Muscle of leg (tissue), 11 donors: ENCODE results near the gene INPP4B. TPM values are rescaled to one million over a fixed set of nuclear protein-coding genes. Genes with fewer than 3 reads are reported as not detected.
"Not testable (repeated sequence)": the region's sequence is repeated elsewhere in the genome, so short reads cannot be mapped to it uniquely, and the experiment has no call there.

Experiments used
- DNase-seq: peaks from one replicate; pipeline ENCODE4 v3.0.0; 2013
- H3K27ac ChIP-seq: one replicate; pipeline ENCODE4 v1.5.1; 2013; ENCODE audit warnings: mild to moderate bottlenecking, low read length, control low read depth
- H3K27me3 ChIP-seq: one replicate; pipeline ENCODE4 v1.6.1; 2013; ENCODE audit warnings: low read length; ENCODE audit not compliant: control insufficient read depth, insufficient read depth
- H3K36me3 ChIP-seq: one replicate; pipeline ENCODE4 v1.6.1; 2013; ENCODE audit warnings: low read length; ENCODE audit not compliant: control insufficient read depth, insufficient read depth
- H3K4me1 ChIP-seq: one replicate; pipeline ENCODE4 v1.6.1; 2013; ENCODE audit warnings: low read length; ENCODE audit not compliant: control insufficient read depth, insufficient read depth
- H3K4me3 ChIP-seq: one replicate; pipeline ENCODE4 v1.5.1; 2013; ENCODE audit warnings: low read length, control low read depth
- H3K9me3 ChIP-seq: replicated peaks from 2 replicates; pipeline ENCODE4 v1.6.1; 2013; ENCODE audit warnings: low read depth, low read length; ENCODE audit not compliant: control insufficient read depth
- WGBS: methylation state at CpG from one replicate; pipeline ENCODE4 v1.1.5; 2013; ENCODE audit warnings: missing lambda C conversion rate; ENCODE audit not compliant: insufficient coverage; 5-methylcytosine and 5-hydroxymethylcytosine counted together
- polyA plus RNA-seq, 8 donors: library from polyadenylated mRNA; unstranded; fragments of 120-200 nt; gene quantifications; one replicate each; pipeline versions ENCODE4 v1.2.1 to v1.2.3, GENCODE V29; 2013; ENCODE audit warnings: inconsistent platforms in 1 of 8, low replicate concordance in 1 of 8; ENCODE audit not compliant: insufficient read length in 8 of 8, insufficient read depth in 1 of 8
- total RNA-seq: library from RNA; stranded (reverse); fragments of 120-200 nt; gene quantifications from one replicate; pipeline ENCODE4 v1.2.4, GENCODE V29; 2013

INPP4B gene
- total and polyA plus RNA-seq, 9 donors, result 15.7 to 55.1 (median 30.6) TPM

GRCh38 chr4:142083264-142083663, 762.8 kb downstream of the INPP4B start:
- H3K4me1 ChIP-seq, result no peaks in the 10 kb centered on the region
- WGBS, result no CpG with 5 or more reads among the region's 2 CpGs
- H3K4me3 ChIP-seq, result no peak overlapping the region
- peaks cover 3% of the 10 kb centered on the region for H3K36me3 ChIP-seq
- no peak for DNase-seq
- no peak overlapping the region for H3K27ac ChIP-seq
- H3K27me3 ChIP-seq, result no peaks in the 10 kb centered on the region
- no peaks in the 10 kb centered on the region for H3K9me3 ChIP-seq

DNA sequence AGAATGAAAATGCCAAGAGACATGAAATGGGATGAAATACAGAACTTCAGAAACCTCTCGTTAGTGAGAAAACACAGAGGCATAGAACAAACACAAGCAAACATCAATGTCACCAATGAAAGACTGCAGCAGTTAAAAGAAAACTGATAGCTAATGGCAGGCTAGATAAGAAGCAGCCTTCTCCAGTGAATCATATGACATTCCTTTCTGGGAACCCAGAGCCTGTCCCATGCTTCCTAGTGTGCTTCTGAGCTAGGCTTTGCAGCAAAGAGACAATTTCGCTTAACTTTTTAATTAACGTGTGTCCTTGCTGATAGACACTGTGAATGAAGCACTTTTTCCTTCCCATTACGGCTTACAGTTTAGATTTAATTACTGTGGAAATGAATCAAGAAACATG, 765.1 kb downstream of the INPP4B start:
- Histone ChIP-seq H3K9me3 (no peaks in the 10 kb centered on the region), H3K36me3 (peaks cover 3% of the 10 kb centered on the region), H3K4me1 (no peaks in the 10 kb centered on the region), H3K4me3 (no peak overlapping the region), H3K27me3 (no peaks in the 10 kb centered on the region), H3K27ac (no peak overlapping the region)
- WGBS, result no CpG with 5 or more reads among the region's 4 CpGs
- no peak for DNase-seq

DNA sequence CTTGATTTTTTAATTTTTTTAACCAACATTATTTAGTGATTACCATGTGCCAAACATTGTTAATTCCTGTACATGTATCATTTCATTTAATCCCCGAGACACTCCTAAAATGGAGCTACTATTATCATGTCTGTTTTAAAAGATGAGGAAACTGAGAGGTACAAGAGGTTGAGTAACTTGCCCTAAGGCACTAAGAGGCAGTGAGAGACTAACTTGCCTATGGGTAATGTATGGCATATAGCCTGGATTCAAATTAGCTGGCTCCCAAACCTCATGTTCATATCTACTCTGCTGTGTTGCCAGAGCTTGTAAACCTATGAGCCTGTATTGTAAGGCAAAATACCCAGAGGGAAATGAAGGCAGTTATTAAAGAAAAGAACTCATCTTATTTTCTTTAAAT, 766.1 kb downstream of the INPP4B start:
- H3K4me1 ChIP-seq, result no peaks in the 10 kb centered on the region
- no peaks in the 10 kb centered on the region for H3K9me3 ChIP-seq
- no peak for DNase-seq
- no peak overlapping the region for H3K27ac ChIP-seq
- no peaks in the 10 kb centered on the region for H3K36me3 ChIP-seq
- no peak overlapping the region for H3K4me3 ChIP-seq
- no peaks in the 10 kb centered on the region for H3K27me3 ChIP-seq
- no CpG with 5 or more reads among the region's 1 CpG for WGBS

- Histone ChIP-seq H3K27me3 (no peaks in the 10 kb centered on the region), H3K9me3 (no peaks in the 10 kb centered on the region), H3K4me3 (no peak overlapping the region), H3K36me3 (no peaks in the 10 kb centered on the region), H3K27ac (no peak overlapping the region), H3K4me1 (no peaks in the 10 kb centered on the region)
- no CpG with 5 or more reads among the region's 2 CpGs for WGBS
- no peak for DNase-seq
Observed at GRCh38 chr4:142077048-142077447, 769.1 kb downstream of the INPP4B start.

DNA sequence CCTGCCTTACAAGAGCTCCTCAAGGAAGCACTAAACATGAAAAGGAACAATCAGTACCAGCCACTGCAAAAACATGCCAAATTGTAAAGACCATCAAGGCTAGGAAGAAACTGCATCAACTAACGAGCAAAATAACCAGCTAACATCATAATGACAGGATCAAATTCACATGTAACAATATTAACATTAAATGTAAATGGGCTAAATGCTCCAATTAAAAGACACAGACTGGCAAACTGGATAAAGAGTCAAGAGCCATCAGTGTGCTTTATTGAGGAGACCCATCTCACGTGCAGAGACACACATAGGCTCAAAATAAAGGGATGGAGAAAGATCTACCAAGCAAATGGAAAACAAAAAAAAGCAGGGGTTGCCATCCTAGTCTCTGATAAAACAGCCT, 777.8 kb downstream of the INPP4B start:
- H3K9me3 ChIP-seq, H3K4me3 ChIP-seq, DNase-seq, H3K27me3 ChIP-seq, H3K36me3 ChIP-seq, H3K4me1 ChIP-seq, H3K27ac ChIP-seq: not testable (repeated sequence)
- no CpG with 5 or more reads among the region's 2 CpGs for WGBS

GRCh38 chr4:142066562-142066961, 779.5 kb downstream of the INPP4B start:
- H3K36me3 ChIP-seq, H3K27me3 ChIP-seq, H3K4me3 ChIP-seq, H3K9me3 ChIP-seq, H3K27ac ChIP-seq, H3K4me1 ChIP-seq, DNase-seq: not testable (repeated sequence)
- WGBS, result 100% methylated on average over 8 of the region's 8 CpGs

DNA sequence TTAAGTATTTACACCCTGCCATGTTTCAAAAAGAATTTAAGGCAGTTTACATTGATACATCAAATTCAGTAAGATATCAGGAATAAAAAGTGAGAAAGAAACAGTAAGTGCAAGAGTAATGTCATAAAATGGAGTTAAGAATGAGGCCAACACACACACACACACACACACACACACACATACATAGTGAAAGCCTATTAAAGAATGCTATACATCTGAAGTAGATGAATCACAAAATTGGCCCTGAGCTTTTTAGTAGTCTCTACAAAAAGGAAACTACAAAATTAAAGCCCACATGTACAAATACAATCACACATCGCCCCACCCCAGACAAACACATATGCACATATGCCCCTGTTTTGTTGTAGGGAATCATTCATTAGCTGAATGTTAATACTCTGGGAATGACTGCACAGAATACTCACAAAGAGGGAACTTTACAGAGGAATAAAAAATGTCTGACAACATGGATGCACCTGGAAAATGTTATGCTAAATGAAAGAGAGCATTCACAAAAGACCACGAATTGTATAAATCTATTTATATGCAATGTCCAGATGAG, 780.9 kb downstream of the INPP4B start:
- peaks cover 8% of the 10 kb centered on the region for H3K9me3 ChIP-seq
- no peaks in the 10 kb centered on the region for H3K36me3 ChIP-seq
- H3K4me1 ChIP-seq, result no peaks in the 10 kb centered on the region
- no peaks in the 10 kb centered on the region for H3K27me3 ChIP-seq
- 100% methylated on average over 1 of the region's 2 CpGs for WGBS
- no peak overlapping the region for H3K27ac ChIP-seq
- no peak for DNase-seq
- H3K4me3 ChIP-seq, result no peak overlapping the region

DNA sequence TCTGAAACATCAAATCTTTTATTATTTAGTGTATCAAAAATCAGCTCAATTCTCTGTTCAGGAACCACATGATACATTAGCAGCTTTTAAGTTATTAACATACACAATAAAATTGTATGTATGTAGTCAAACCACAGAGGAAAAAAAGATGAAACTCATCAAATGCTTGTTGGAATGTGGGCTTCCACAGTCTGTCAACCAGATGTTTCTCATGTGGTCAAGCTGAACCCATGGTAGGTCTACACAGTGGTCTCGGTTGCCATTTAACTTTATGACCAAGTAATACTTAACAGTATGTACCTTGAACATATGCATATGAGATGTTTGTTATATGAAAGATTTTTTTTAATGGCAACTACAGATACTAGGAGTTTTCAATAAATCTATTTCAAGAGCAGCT, 781.9 kb downstream of the INPP4B start:
- H3K4me1 ChIP-seq, result no peaks in the 10 kb centered on the region
- H3K9me3 ChIP-seq, result peaks cover 6% of the 10 kb centered on the region
- no CpG with 5 or more reads among the region's 1 CpG for WGBS
- no peak overlapping the region for H3K4me3 ChIP-seq
- no peaks in the 10 kb centered on the region for H3K36me3 ChIP-seq
- no peak for DNase-seq
- no peak overlapping the region for H3K27ac ChIP-seq
- H3K27me3 ChIP-seq, result no peaks in the 10 kb centered on the region

DNA sequence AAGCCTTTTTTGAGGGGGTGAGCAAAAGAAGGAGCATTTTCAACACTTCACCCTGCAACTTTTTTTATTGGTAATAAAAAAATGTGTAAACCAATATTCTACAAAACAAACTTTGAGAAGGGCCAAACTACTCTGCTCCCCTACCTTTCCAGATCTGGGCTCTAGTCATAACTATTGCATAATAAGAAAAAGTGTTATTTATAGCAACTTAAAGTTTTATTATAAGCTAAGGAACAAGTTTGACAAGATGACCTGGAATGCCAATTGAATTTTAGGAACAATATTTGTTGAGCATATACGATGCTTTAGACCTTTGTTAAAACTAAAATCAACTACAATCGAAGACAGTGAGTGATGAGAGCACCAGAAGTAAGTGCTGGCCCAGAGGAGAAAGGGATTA, 800.1 kb downstream of the INPP4B start:
- no peak for DNase-seq
- no peak overlapping the region for H3K27ac ChIP-seq
- H3K9me3 ChIP-seq, result no peaks in the 10 kb centered on the region
- no peaks in the 10 kb centered on the region for H3K4me1 ChIP-seq
- no peaks in the 10 kb centered on the region for H3K36me3 ChIP-seq
- WGBS, result 100% methylated on average over 1 of the region's 2 CpGs
- no peaks in the 10 kb centered on the region for H3K27me3 ChIP-seq
- no peak overlapping the region for H3K4me3 ChIP-seq

DNA sequence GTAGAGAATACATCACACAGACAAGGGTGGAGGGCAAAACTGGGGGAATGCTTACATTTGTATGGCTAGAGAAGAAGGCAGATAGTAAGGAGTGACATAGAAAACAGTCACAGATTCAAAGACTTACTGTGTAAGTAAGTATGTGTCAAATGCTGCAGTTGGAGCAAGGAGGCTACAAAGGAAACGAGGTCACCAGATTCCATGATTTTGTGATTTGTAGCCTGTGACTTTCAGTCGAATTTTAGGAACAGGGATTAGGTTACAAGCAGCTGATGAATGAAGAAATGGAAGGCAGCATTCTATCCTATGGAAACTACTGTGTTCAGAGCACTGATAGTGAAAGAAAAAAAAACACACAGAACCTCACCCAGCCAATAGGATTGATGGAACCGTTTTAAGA, 801.8 kb downstream of the INPP4B start:
- no peak overlapping the region for H3K4me3 ChIP-seq
- no peaks in the 10 kb centered on the region for H3K36me3 ChIP-seq
- WGBS, result 40% methylated on average over 1 of the region's 3 CpGs
- H3K4me1 ChIP-seq, result no peaks in the 10 kb centered on the region
- no peak for DNase-seq
- H3K27ac ChIP-seq, result no peak overlapping the region
- no peaks in the 10 kb centered on the region for H3K9me3 ChIP-seq
- H3K27me3 ChIP-seq, result no peaks in the 10 kb centered on the region

- no peaks in the 10 kb centered on the region for H3K4me1 ChIP-seq
- H3K4me3 ChIP-seq, result no peak overlapping the region
- no peak overlapping the region for H3K27ac ChIP-seq
- no peaks in the 10 kb centered on the region for H3K9me3 ChIP-seq
- DNase-seq, result no peak
- no peaks in the 10 kb centered on the region for H3K27me3 ChIP-seq
- no peaks in the 10 kb centered on the region for H3K36me3 ChIP-seq
Observed at GRCh38 chr4:142043509-142043908, 802.6 kb downstream of the INPP4B start.
